BJ (cell line): ENCODE measurements around the gene CA5B. TPM values are rescaled to one million over a fixed set of nuclear protein-coding genes. Genes with fewer than 3 reads are reported as not detected.
"Not testable (repeated sequence)": the region's sequence is repeated elsewhere in the genome, so short reads cannot be mapped to it uniquely, and the experiment has no call there.

Experiments used
- CTCF ChIA-PET: fragments of 350-600 bp; formaldehyde crosslinking; extraction: SDS; loops from one replicate; lab custom pipeline; 2021; ENCODE audit warnings: antibody characterized with exemption, inconsistent platforms; lab: Yijun Ruan, JAX
- POLR2A ChIA-PET: fragments of 300-600 bp; sonication (Branson Sonifier 250); formaldehyde crosslinking; extraction: SDS; loops from one replicate; lab custom pipeline; 2021; ENCODE audit warnings: antibody characterized with exemption; lab: Charles Lee
- DNase-seq: peaks from one replicate; pipeline ENCODE4 v3.0.0-alpha.2; 2011; ENCODE audit warnings: low read depth
- H3K27me3 ChIP-seq: 2 replicates; pipeline ENCODE4 v1.6.0; 2011; ENCODE audit warnings: low read length; ENCODE audit not compliant: control insufficient read depth, insufficient read depth
- H3K36me3 ChIP-seq: 2 replicates; pipeline ENCODE4 v1.5.1; 2011; ENCODE audit warnings: low read length; ENCODE audit not compliant: control insufficient read depth, insufficient read depth
- H3K4me3 ChIP-seq: 2 replicates; pipeline ENCODE4 v1.5.1; 2011; ENCODE audit warnings: low read depth, mild to moderate bottlenecking, control low read depth, low read length
- polyA plus RNA-seq: library from polyadenylated mRNA; depleted of rRNA; stranded (reverse); fragments of >200 nt; gene quantifications from 2 replicates; pipeline ENCODE4 v1.2.3, GENCODE V29; 2011
- TF ChIP-seq, protein P1 (sequence below): IDR thresholded peaks from 2 replicates; pipeline ENCODE4 v1.5.1; 2011; ENCODE audit warnings: low read depth, mild to moderate bottlenecking, control low read depth, inconsistent platforms, low read length, moderate library complexity; ENCODE audit not compliant: insufficient read depth

CA5B gene
- polyA plus RNA-seq, 1 experiment: 8.6 TPM

DNA sequence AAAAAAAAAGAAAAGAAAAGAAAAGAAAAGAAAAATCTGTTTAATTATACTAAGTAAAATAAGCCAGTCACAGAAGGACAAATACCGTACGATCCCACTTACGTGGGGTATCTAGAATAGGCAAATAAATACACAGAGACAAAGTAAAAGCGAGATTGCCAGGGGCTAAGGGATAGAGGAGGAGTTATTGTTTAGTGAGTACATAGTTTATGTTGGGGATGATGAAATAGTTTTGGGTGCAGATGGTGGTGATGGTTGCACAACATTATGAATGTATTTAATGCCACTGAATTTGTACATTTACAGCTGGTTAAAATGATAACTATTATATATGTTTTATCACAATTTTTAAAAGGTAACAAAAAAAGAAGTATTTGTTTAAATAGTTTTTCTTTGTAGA, 7.1 kb downstream of the CA5B start:
- Histone ChIP-seq H3K36me3 (no peaks in the 10 kb centered on the region), H3K27me3 (no peaks in the 10 kb centered on the region), H3K4me3 (no peak overlapping the region)
- no peak for DNase-seq
- TF ChIP-seq, protein P1, sequence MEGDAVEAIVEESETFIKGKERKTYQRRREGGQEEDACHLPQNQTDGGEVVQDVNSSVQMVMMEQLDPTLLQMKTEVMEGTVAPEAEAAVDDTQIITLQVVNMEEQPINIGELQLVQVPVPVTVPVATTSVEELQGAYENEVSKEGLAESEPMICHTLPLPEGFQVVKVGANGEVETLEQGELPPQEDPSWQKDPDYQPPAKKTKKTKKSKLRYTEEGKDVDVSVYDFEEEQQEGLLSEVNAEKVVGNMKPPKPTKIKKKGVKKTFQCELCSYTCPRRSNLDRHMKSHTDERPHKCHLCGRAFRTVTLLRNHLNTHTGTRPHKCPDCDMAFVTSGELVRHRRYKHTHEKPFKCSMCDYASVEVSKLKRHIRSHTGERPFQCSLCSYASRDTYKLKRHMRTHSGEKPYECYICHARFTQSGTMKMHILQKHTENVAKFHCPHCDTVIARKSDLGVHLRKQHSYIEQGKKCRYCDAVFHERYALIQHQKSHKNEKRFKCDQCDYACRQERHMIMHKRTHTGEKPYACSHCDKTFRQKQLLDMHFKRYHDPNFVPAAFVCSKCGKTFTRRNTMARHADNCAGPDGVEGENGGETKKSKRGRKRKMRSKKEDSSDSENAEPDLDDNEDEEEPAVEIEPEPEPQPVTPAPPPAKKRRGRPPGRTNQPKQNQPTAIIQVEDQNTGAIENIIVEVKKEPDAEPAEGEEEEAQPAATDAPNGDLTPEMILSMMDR: no peak
- ChIA-PET POLR2A (no interaction called here), CTCF (no interaction called here)

DNA sequence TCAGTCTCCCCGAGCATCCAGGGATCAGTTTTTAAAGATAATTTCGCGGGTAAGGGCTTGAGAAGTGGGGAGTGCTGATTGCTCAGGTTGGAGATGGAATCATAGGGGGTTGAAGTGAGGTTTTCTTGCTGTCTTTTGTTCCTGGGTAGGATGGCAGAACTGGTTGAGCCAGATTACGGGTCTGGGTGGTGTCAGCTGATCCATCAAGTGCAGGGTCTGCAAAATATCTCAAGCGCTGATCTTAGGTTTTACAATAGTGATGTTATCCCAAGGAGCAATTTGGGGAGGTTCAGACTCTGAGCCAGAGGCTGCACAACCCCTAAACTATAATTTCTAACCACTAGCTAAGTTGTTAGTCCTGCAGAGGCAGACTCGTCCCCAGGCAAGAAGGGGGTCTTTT, 8.6 kb downstream of the CA5B start:
- H3K36me3 ChIP-seq, DNase-seq, CTCF ChIA-PET, H3K4me3 ChIP-seq, H3K27me3 ChIP-seq, POLR2A ChIA-PET: not testable (repeated sequence)

DNA sequence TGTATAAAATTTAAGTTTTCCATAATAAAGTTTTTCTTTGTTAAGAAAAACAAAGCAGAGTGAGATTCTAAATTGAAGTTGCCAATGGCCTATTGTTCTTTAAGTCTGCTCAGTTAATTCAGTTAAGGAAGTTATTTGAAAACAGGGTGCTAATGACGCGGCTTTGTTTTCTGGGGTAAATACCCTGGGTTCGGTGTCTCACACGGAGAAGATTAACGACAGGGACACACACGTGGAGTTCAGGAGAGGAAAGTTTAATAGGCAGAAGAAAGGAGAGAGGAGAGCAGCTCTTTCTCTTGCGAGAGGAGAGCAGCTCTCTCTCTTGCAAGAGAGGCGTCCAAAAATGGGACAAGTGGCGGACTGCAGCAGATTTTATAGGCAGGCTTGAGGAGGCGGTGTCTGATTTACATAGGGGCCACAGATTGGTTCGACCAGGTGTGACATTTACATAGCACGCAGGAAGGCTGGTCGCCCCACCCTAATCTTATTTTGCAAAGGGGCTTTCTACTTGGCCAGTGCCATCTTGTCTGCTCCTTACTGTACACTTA, 9.6 kb downstream of the CA5B start:
- POLR2A ChIA-PET: no interaction called here
- Histone ChIP-seq H3K27me3 (no peaks in the 10 kb centered on the region), H3K4me3 (no peak overlapping the region), H3K36me3 (no peaks in the 10 kb centered on the region)
- TF ChIP-seq, protein P1: no peak
- CTCF ChIA-PET: no interaction called here
- no peak for DNase-seq

- CTCF ChIA-PET: no interaction called here
- TF ChIP-seq, protein P1: no peak
- Histone ChIP-seq H3K27me3 (no peaks in the 10 kb centered on the region), H3K4me3 (no peak overlapping the region), H3K36me3 (no peaks in the 10 kb centered on the region)
- POLR2A ChIA-PET: no interaction called here
- no peak for DNase-seq
Observed at GRCh38 chrX:15748841-15749240, 10.8 kb downstream of the CA5B start.

DNA sequence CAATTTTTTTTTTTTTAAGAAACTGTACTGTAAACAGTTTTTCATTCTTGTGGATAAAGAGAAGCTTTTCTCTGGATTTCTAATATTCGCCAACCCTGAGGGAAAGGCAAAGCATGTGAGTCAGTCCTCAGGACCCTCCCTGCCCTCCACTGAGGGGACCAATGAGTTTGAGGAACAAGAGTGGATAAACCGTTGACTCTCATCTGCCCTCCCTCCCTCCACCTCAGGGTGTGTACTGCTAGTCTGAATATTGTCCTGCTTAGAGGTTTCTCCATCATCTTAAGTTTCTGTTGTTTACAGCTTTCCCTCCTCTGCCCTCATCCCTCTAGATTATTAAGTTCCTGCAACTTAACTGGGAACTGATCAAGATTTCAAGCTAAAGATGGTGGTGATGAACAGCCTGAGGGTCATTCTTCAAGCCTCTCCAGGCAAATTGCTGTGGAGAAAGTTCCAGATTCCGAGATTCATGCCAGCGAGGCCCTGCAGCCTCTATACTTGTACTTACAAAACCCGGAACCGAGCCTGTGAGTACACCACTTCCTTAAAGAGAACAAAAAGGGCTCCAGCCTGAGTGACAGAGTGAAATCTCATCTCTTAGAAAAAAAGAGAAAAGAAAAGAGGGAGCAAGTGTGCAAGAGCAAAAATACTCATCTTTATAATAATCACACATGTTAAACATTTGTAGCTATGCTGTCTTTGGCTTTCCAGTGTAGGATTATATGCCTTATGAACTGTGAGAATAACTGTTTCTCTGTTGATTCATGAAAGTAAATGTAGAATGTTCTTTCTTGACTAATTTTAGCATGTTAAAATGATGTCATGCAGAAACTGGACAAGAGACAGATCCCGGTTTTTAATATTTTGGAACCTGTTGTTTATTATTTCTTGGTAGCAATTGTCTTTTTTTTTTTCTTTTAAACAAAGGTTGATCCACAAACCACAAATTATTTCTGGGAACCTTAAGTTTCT, 11.9 kb downstream of the CA5B start:
- ChIA-PET CTCF (no interaction called here), POLR2A (no interaction called here)
- TF ChIP-seq, protein P1: no peak
- no peaks in the 10 kb centered on the region for H3K36me3 ChIP-seq
- no peak overlapping the region for H3K4me3 ChIP-seq
- no peak for DNase-seq
- H3K27me3 ChIP-seq: no peaks in the 10 kb centered on the region
